ENCODE results near the gene CLPX.

CLPX gene

GRCh38 chr15:65115542-65115941 is 69.6 kb downstream of the CLPX start:
- H3K4me3 ChIP-seq (IDR thresholded peaks at IDR 0.05; ENCODE audit: insufficient read depth, low read depth, low read length) = no peak overlapping the region
- no peaks in the 10 kb centered on the region for H4K20me1 ChIP-seq (ENCODE audit: insufficient read depth)
- no peaks in the 10 kb centered on the region for H3K27me3 ChIP-seq (ENCODE audit: insufficient read depth, low read depth)
- H3K4me2 ChIP-seq = no peak overlapping the region
- H3K79me2 ChIP-seq (ENCODE audit: insufficient read depth, low read depth) = no peaks in the 10 kb centered on the region
- no peaks in the 10 kb centered on the region for H3K4me1 ChIP-seq (ENCODE audit: low read depth, poor library complexity, severe bottlenecking)
- TF ChIP-seq, protein P1, sequence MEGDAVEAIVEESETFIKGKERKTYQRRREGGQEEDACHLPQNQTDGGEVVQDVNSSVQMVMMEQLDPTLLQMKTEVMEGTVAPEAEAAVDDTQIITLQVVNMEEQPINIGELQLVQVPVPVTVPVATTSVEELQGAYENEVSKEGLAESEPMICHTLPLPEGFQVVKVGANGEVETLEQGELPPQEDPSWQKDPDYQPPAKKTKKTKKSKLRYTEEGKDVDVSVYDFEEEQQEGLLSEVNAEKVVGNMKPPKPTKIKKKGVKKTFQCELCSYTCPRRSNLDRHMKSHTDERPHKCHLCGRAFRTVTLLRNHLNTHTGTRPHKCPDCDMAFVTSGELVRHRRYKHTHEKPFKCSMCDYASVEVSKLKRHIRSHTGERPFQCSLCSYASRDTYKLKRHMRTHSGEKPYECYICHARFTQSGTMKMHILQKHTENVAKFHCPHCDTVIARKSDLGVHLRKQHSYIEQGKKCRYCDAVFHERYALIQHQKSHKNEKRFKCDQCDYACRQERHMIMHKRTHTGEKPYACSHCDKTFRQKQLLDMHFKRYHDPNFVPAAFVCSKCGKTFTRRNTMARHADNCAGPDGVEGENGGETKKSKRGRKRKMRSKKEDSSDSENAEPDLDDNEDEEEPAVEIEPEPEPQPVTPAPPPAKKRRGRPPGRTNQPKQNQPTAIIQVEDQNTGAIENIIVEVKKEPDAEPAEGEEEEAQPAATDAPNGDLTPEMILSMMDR (conservative IDR thresholded peaks at IDR 0.05; ENCODE audit: low read depth, low read length) = no peak
- H2AFZ ChIP-seq (ENCODE audit: low read depth) = no peak overlapping the region
- H3K36me3 ChIP-seq (ENCODE audit: insufficient read depth) = 0 out of 2 replicates have a peak, but pooled peaks cover 3% of the 10 kb centered on the region
- H3K27ac ChIP-seq = no peak overlapping the region
- no peak overlapping the region for H3K9ac ChIP-seq

- H3K27me3 ChIP-seq (ENCODE audit: insufficient read depth, low read depth) = no peaks in the 10 kb centered on the region
- no peaks in the 10 kb centered on the region for H3K4me1 ChIP-seq (ENCODE audit: low read depth, poor library complexity, severe bottlenecking)
- H3K27ac ChIP-seq = no peak within 1 kb of the TSS
- H4K20me1 ChIP-seq (ENCODE audit: insufficient read depth) = no peaks in the 10 kb centered on the region
- H2AFZ ChIP-seq (ENCODE audit: low read depth) = no peak within 1 kb of the TSS
- TF ChIP-seq, protein P1 (conservative IDR thresholded peaks at IDR 0.05; ENCODE audit: low read depth, low read length) = no peak
- no peaks in the 10 kb centered on the region for H3K79me2 ChIP-seq (ENCODE audit: insufficient read depth, low read depth)
- H3K4me3 ChIP-seq (IDR thresholded peaks at IDR 0.05; ENCODE audit: insufficient read depth, low read depth, low read length) = no peak within 1 kb of the TSS
- no peak within 1 kb of the TSS for H3K9ac ChIP-seq
- H3K36me3 ChIP-seq (ENCODE audit: insufficient read depth) = 0 out of 2 replicates have a peak, but pooled peaks cover 3% of the 10 kb centered on the region
- no peak within 1 kb of the TSS for H3K4me2 ChIP-seq
Measured at GRCh38 chr15:65115086-65115485, 70.1 kb downstream of the CLPX start, which contains the start of gene UBAP1L. Gene UBAP1L (minus strand): TSS chr15:65115200. CDS start chr15:65106215, 8,985 bp downstream.

- H3K4me2 ChIP-seq = no peak overlapping the region
- H3K79me2 ChIP-seq (ENCODE audit: insufficient read depth, low read depth) = no peaks in the 10 kb centered on the region
- no peak overlapping the region for H2AFZ ChIP-seq (ENCODE audit: low read depth)
- H3K27me3 ChIP-seq (ENCODE audit: insufficient read depth, low read depth) = no peaks in the 10 kb centered on the region
- TF ChIP-seq, protein P1 (conservative IDR thresholded peaks at IDR 0.05; ENCODE audit: low read depth, low read length) = no peak
- H3K4me1 ChIP-seq (ENCODE audit: low read depth, poor library complexity, severe bottlenecking) = no peaks in the 10 kb centered on the region
- H3K9ac ChIP-seq = no peak overlapping the region
- H3K4me3 ChIP-seq (IDR thresholded peaks at IDR 0.05; ENCODE audit: insufficient read depth, low read depth, low read length) = no peak overlapping the region
- no peak overlapping the region for H3K27ac ChIP-seq
- no peaks in the 10 kb centered on the region for H4K20me1 ChIP-seq (ENCODE audit: insufficient read depth)
- no peaks in the 10 kb centered on the region for H3K36me3 ChIP-seq (ENCODE audit: insufficient read depth)
Measured at GRCh38 chr15:65110676-65111292, 74.4 kb downstream of the CLPX start.

- no peaks in the 10 kb centered on the region for H3K27me3 ChIP-seq (ENCODE audit: insufficient read depth, low read depth)
- TF ChIP-seq, protein P1 (conservative IDR thresholded peaks at IDR 0.05; ENCODE audit: low read depth, low read length) = no peak
- H3K4me2 ChIP-seq = no peak overlapping the region
- no peaks in the 10 kb centered on the region for H3K36me3 ChIP-seq (ENCODE audit: insufficient read depth)
- no peak overlapping the region for H3K27ac ChIP-seq
- no peaks in the 10 kb centered on the region for H3K79me2 ChIP-seq (ENCODE audit: insufficient read depth, low read depth)
- H3K9ac ChIP-seq = no peak overlapping the region
- no peaks in the 10 kb centered on the region for H3K4me1 ChIP-seq (ENCODE audit: low read depth, poor library complexity, severe bottlenecking)
- H2AFZ ChIP-seq (ENCODE audit: low read depth) = no peak overlapping the region
- no peak overlapping the region for H3K4me3 ChIP-seq (IDR thresholded peaks at IDR 0.05; ENCODE audit: insufficient read depth, low read depth, low read length)
- H4K20me1 ChIP-seq (ENCODE audit: insufficient read depth) = no peaks in the 10 kb centered on the region
Measured at GRCh38 chr15:65106011-65106590, 79.0 kb downstream of the CLPX start.

All from KMS-11 (cell line).